Smooth muscle cell (in vitro differentiated cells): Measurements from ENCODE around the gene PSMD13. TPM values are rescaled to one million over a fixed set of nuclear protein-coding genes. Genes with fewer than 3 reads are reported as not detected.

Experiments
- DNase-seq: peaks from one replicate; lab custom pipeline; 2025; ENCODE audit not compliant: unreplicated experiment; lab: John Stamatoyannopoulos, UW
- H2AFZ ChIP-seq: fragments of 200-600 bp; sonication (generic); 2 replicates; pipeline ENCODE4 v1.6.0; 2016; ENCODE audit warnings: antibody characterized with exemption, low read depth, mild to moderate bottlenecking
- H3F3A ChIP-seq: fragments of 200-600 bp; sonication (generic); 2 replicates; pipeline ENCODE4 v1.6.0; 2017; ENCODE audit warnings: antibody characterized with exemption, low read depth
- H3K27ac ChIP-seq: fragments of 200-600 bp; sonication (generic); 2 replicates; pipeline ENCODE4 v1.5.1; 2016; ENCODE audit warnings: low read depth, mild to moderate bottlenecking
- H3K27me3 ChIP-seq: fragments of 200-600 bp; sonication (generic); 2 replicates; pipeline ENCODE4 v1.6.1; 2016; ENCODE audit warnings: low read depth, mild to moderate bottlenecking
- H3K36me3 ChIP-seq: fragments of 200-600 bp; sonication (generic); 2 replicates; pipeline ENCODE4 v1.5.1; 2016; ENCODE audit warnings: low read depth
- H3K4me1 ChIP-seq: fragments of 200-600 bp; sonication (generic); 2 replicates; pipeline ENCODE4 v1.5.1; 2016; ENCODE audit warnings: low read depth
- H3K4me2 ChIP-seq: fragments of 200-600 bp; sonication (generic); 2 replicates; pipeline ENCODE4 v1.6.0; 2016; ENCODE audit warnings: mild to moderate bottlenecking
- H3K4me3 ChIP-seq: fragments of 200-600 bp; sonication (generic); 2 replicates; pipeline ENCODE4 v1.5.1; 2016; ENCODE audit warnings: mild to moderate bottlenecking
- H3K79me2 ChIP-seq: fragments of 200-600 bp; sonication (generic); 2 replicates; pipeline ENCODE4 v1.6.0; 2016; ENCODE audit warnings: low read depth, mild to moderate bottlenecking
- H3K9ac ChIP-seq: fragments of 200-600 bp; sonication (generic); 2 replicates; pipeline ENCODE4 v1.6.0; 2016; ENCODE audit warnings: low read depth
- H3K9me3 ChIP-seq: fragments of 200-600 bp; sonication (generic); replicated peaks from 2 replicates; pipeline ENCODE4 v1.5.1; 2016; ENCODE audit warnings: low read depth
- H4K20me1 ChIP-seq: fragments of 200-600 bp; sonication (generic); 2 replicates; pipeline ENCODE4 v1.6.0; 2016; ENCODE audit warnings: low read depth
- WGBS: methylation state at CpG from one replicate; pipeline ENCODE4 v1.1.7; 2016; ENCODE audit warnings: low lambda C conversion rate; 5-methylcytosine and 5-hydroxymethylcytosine counted together
- polyA plus RNA-seq: library from polyadenylated mRNA; unstranded; fragments of >200 nt; fragmentation: Nextera tagmentation; extraction: Ambion mirVana; gene quantifications from 2 replicates; pipeline ENCODE4 v1.2.1, GENCODE V29; 2016
- total RNA-seq: library from RNA; depleted of rRNA; stranded (reverse); fragments of >200 nt; gene quantifications from 2 replicates; pipeline ENCODE4 v1.2.3, GENCODE V29; 2014
- TF ChIP-seq, protein P1 (sequence below): fragments of 200-600 bp; sonication (generic); IDR thresholded peaks from 2 replicates; pipeline ENCODE4 v1.5.1; 2017; ENCODE audit warnings: borderline replicate concordance, mild to moderate bottlenecking, antibody characterized with exemption; ENCODE audit not compliant: insufficient read depth, poor library complexity, severe bottlenecking

The PSMD13 gene
- total and polyA plus RNA-seq, 2 experiments from 2014 or later: 77.4 to 200 TPM

DNA sequence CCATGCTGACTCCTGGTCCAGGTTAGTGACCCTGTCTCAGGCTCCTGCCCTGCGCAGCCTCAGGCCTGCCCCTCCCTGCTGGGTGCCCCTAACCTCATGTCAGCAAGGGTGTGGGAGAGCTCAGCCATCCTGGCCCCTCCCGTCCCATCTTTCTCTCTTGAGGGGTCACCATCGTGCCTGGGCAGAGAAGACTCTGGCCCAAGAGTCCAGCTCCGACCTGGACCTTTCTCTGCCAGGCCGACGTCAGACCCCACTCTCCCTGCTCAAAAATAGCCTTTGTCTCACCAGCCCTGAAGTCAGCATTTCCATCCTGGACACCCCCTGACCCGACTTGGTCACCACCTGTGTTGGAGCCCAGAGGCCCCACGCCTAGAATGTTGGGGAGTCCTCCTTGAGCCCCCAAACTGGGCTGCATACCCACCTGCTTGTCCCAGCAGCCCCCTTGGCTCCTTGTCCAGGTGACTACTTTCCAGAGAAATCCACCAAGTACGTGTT is 39.0 kb upstream of the PSMD13 start:
- no peaks in the 10 kb centered on the region for H3K4me1 ChIP-seq
- no peak overlapping the region for H3K9ac ChIP-seq
- H3K79me2 ChIP-seq: peaks cover 3% of the 10 kb centered on the region
- H3F3A ChIP-seq: no peaks in the 10 kb centered on the region
- DNase-seq: no peak
- no peaks in the 10 kb centered on the region for H3K9me3 ChIP-seq
- H2AFZ ChIP-seq: no peak overlapping the region
- WGBS: 89% methylated on average over 9 of the region's 9 CpGs
- no peak overlapping the region for H3K27ac ChIP-seq
- no peaks in the 10 kb centered on the region for H3K36me3 ChIP-seq
- H3K27me3 ChIP-seq: no peaks in the 10 kb centered on the region
- peaks cover 31% of the 10 kb centered on the region for H4K20me1 ChIP-seq
- H3K4me3 ChIP-seq: no peak overlapping the region
- TF ChIP-seq, protein P1, sequence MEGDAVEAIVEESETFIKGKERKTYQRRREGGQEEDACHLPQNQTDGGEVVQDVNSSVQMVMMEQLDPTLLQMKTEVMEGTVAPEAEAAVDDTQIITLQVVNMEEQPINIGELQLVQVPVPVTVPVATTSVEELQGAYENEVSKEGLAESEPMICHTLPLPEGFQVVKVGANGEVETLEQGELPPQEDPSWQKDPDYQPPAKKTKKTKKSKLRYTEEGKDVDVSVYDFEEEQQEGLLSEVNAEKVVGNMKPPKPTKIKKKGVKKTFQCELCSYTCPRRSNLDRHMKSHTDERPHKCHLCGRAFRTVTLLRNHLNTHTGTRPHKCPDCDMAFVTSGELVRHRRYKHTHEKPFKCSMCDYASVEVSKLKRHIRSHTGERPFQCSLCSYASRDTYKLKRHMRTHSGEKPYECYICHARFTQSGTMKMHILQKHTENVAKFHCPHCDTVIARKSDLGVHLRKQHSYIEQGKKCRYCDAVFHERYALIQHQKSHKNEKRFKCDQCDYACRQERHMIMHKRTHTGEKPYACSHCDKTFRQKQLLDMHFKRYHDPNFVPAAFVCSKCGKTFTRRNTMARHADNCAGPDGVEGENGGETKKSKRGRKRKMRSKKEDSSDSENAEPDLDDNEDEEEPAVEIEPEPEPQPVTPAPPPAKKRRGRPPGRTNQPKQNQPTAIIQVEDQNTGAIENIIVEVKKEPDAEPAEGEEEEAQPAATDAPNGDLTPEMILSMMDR: no peak
- no peak overlapping the region for H3K4me2 ChIP-seq

DNA sequence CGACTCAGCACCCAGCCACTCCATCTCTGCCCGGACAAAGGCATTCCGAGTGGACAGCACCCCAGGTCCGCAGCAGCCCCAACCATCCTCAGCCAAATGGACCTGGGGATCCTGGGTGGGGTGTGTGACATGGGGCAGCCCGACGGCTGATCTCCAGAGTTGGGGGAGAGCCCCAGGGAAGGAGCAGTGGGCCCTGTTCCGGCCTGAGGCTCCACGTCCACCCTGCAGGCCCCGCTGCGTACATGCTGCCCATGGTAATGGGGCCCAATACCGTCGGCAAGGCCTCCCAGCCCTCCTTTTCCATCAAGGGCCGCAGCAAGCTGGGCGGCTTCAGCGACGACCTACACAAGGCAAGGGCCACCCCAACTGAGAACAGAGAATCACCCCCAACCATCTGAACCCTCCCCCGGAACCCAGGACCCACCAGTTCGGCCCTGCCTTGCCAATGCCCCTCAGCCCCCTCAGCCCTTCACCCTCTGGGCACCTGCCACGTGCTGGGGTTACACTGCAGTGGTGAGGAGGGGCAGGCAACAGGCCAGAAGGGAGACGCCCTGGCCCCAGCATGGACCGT is 38.5 kb upstream of the PSMD13 start:
- H3K36me3 ChIP-seq: no peaks in the 10 kb centered on the region
- H3K27ac ChIP-seq: no peak overlapping the region
- no peak overlapping the region for H3K4me3 ChIP-seq
- H4K20me1 ChIP-seq: peaks cover 36% of the 10 kb centered on the region
- H3K9ac ChIP-seq: no peak overlapping the region
- 95% methylated on average over 21 of the region's 21 CpGs for WGBS
- H3K27me3 ChIP-seq: no peaks in the 10 kb centered on the region
- H3K79me2 ChIP-seq: peaks cover 8% of the 10 kb centered on the region
- H2AFZ ChIP-seq: no peak overlapping the region
- no peaks in the 10 kb centered on the region for H3K9me3 ChIP-seq
- H3F3A ChIP-seq: no peaks in the 10 kb centered on the region
- DNase-seq: no peak
- no peak overlapping the region for H3K4me2 ChIP-seq
- TF ChIP-seq, protein P1: no peak
- no peaks in the 10 kb centered on the region for H3K4me1 ChIP-seq

DNA sequence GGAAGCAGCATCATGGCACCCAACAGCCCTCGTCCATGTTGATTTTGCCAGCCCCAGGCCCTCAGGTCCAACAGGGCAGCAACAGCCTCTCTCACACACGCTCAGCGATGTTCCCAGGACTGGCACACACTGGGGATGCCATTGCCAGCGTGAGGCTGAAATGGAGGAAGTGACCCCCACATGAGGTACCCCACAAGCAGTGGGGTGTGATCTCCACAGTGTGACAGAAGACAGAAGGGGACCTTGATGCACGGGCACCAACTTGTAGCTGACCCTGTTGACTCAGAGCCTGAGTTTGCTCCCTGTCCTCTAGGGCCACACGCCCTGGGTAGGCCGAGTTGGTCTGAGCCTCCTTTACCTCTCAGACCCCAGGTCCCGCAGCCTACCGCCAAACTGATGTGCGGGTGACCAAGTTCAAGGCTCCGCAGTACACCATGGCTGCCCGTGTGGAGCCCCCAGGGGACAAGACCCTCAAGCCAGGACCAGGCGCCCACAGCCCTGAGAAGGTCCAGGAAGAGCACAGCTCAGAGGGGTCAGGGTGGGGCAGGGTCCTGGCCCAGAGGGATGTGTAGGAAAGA is 37.7 kb upstream of the PSMD13 start:
- no peak for DNase-seq
- Histone ChIP-seq H3K9ac (no peak overlapping the region), H3K4me3 (no peak overlapping the region), H3K27me3 (no peaks in the 10 kb centered on the region), H4K20me1 (peaks cover 44% of the 10 kb centered on the region), H3K27ac (no peak overlapping the region), H3K4me1 (no peaks in the 10 kb centered on the region), H3K4me2 (no peak overlapping the region), H3K9me3 (no peaks in the 10 kb centered on the region), H2AFZ (no peak overlapping the region), H3K36me3 (no peaks in the 10 kb centered on the region), H3K79me2 (peaks cover 14% of the 10 kb centered on the region), H3F3A (no peaks in the 10 kb centered on the region)
- WGBS: 87% methylated on average over 13 of the region's 13 CpGs
- TF ChIP-seq, protein P1: no peak

DNA sequence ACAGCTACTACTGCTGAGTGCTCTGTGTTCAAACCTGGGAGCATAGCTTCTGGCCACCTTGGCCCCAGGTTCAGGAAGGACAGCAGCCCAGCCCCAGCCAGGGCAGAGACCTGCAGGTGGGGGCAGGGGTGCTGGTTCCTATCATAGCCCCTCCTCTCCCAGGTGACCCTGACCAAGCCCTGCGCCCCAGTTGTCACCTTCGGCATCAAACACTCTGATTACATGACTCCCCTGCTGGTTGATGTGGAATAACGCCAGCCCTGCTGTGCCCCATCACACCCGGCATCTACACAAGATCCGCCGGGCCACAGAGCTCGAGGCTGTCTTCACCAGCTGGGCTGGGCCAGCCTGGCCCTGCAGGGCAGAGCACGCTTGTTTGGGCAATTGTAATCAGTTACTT is 37.0 kb upstream of the PSMD13 start:
- H2AFZ ChIP-seq: no peak overlapping the region
- WGBS: 86% methylated on average over 8 of the region's 8 CpGs
- DNase-seq: no peak
- no peak overlapping the region for H3K4me3 ChIP-seq
- H3K4me2 ChIP-seq: no peak overlapping the region
- H3K9ac ChIP-seq: no peak overlapping the region
- no peaks in the 10 kb centered on the region for H3F3A ChIP-seq
- no peaks in the 10 kb centered on the region for H3K9me3 ChIP-seq
- no peaks in the 10 kb centered on the region for H3K36me3 ChIP-seq
- H4K20me1 ChIP-seq: peaks cover 51% of the 10 kb centered on the region
- H3K27ac ChIP-seq: no peak overlapping the region
- no peaks in the 10 kb centered on the region for H3K4me1 ChIP-seq
- H3K79me2 ChIP-seq: peaks cover 20% of the 10 kb centered on the region
- TF ChIP-seq, protein P1: no peak
- no peaks in the 10 kb centered on the region for H3K27me3 ChIP-seq
